Mesothelial cell of epicardium (in vitro differentiated cells): ENCODE measurements around the gene ARL8B. TPM values are rescaled to one million over a fixed set of nuclear protein-coding genes. Genes with fewer than 3 reads are reported as not detected.

ENCODE experiments used
- DNase-seq, 2 experiments: peaks; one replicate each; pipeline ENCODE4 v3.0.0; 2021; ENCODE audit warnings: low spot score in 2 of 2; ENCODE audit not compliant: unreplicated experiment in 2 of 2
- H3K27ac Mint-ChIP-seq: 2 replicates; pipeline ENCODE4 v1.8.0; 2021; ENCODE audit warnings: mixed read lengths
- H3K27me3 Mint-ChIP-seq: 2 replicates; pipeline ENCODE4 v1.8.0; 2021; ENCODE audit warnings: low read depth, mixed read lengths
- H3K36me3 Mint-ChIP-seq: 2 replicates; pipeline ENCODE4 v1.8.0; 2021; ENCODE audit warnings: mixed read lengths
- H3K4me1 Mint-ChIP-seq: 2 replicates; pipeline ENCODE4 v1.8.0; 2021; ENCODE audit warnings: mixed read lengths
- H3K4me3 Mint-ChIP-seq: 2 replicates; pipeline ENCODE4 v1.8.0; 2021; ENCODE audit warnings: mild to moderate bottlenecking, moderate library complexity, mixed read lengths
- H3K9me3 Mint-ChIP-seq: 2 replicates; pipeline ENCODE4 v1.8.0; 2021; ENCODE audit warnings: mixed read lengths
- CTCF ChIP-seq: fragments of 200-600 bp; sonication (generic); IDR thresholded peaks from one replicate; pipeline ENCODE4 v1.5.0; 2021; ENCODE audit warnings: antibody characterized with exemption; ENCODE audit not compliant: unreplicated experiment
- total RNA-seq: library from RNA; stranded (reverse); gene quantifications from 3 replicates; pipeline ENCODE4 v1.2.1, GENCODE V29; 2021

Gene ARL8B
- total RNA-seq, 1 donor from 2014 or later: 36.9 TPM

- no peak for TF ChIP-seq CTCF
- peaks cover 39% of the 10 kb centered on the region for H3K4me1 Mint-ChIP-seq
- peak overlapping the region; percentile 57 for H3K27ac Mint-ChIP-seq
- peak overlapping the region; percentile 42 for H3K4me3 Mint-ChIP-seq
- H3K36me3 Mint-ChIP-seq: peaks cover 5% of the 10 kb centered on the region
- no peaks in the 10 kb centered on the region for H3K27me3 Mint-ChIP-seq
- no peak for DNase-seq
- no peaks in the 10 kb centered on the region for H3K9me3 Mint-ChIP-seq
These were observed 68.2 kb downstream of the ARL8B start for GRCh38 chr3:5190147-5190791.

DNA sequence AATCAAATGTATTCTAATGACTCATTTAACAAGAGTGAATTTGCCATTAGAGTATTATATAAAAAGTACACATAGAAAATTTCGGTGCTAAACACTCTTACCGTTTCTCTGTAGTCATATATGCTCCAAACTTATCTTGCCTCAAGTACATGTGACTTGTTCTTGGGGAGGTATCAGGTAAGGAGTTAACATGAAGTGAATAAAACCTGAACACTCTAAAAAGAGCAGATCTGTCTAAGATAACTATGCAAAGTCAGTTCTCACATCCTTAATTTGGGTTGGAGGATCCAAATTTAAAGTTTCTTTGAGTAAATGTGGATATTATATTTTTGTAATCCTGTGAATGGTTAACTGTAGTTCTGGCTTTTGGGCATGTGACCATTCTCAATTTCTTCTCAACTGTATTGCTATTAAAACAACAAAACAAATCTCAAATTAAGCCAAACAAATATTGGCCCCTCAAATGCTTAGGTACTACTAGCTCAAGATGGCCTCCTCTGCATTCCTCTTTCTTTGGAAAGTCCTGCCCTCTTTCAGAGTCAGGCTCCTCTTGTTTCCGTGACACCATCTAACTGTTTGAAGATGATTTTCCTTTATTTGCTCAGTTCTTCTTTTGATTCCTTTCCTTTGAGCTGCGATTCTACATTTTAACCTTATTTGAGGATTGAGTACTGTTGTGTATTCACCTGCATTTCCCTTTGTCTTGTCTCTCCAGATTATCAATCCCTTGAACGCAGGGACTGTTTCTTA lies 69.6 kb downstream of the ARL8B start:
- Mint-ChIP-seq H3K4me3 (no peak overlapping the region), H3K27me3 (no peaks in the 10 kb centered on the region), H3K4me1 (peaks cover 35% of the 10 kb centered on the region), H3K36me3 (peaks cover 5% of the 10 kb centered on the region), H3K9me3 (no peaks in the 10 kb centered on the region), H3K27ac (no peak overlapping the region)
- no peak for TF ChIP-seq CTCF
- no peak for DNase-seq

DNA sequence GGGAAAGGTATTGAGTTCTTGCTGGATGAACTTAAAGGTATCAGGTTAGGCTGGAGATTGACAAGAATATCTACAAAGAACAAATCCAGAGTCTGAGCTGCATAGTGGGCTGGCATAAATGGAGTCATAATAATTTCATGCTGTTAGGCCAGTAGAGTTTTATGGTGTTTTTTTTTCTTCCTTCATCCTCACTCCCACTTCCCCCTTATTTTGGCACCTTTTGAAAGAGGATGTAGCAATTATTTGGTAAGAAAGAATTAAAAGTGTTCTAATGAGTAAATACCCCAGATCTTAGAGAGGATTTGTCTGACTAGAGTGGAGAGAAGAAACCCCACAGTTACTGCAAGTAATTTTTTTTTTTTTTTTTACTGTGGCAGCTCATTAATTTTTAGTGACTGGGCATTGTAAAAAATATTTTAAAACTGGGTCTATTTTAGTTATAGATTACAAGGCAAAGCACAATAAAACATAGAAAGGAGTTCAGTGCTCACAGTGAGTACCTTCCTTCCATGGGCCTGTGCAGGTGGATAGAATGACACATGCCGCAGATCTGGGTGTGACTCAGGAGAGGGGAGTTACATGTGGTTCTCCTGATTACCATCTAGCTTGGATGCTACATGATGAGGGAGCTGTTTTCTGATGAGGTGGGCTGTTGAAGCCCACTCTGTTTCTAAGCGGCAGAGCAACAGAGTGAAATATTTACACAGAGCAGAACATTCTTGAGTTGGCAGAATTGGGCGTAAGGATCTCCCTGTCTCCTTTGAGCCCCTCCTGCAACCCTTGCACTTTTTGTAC lies 70.7 kb downstream of the ARL8B start:
- Mint-ChIP-seq H3K27ac (peak overlapping the region; percentile 17), H3K4me1 (peaks cover 37% of the 10 kb centered on the region), H3K9me3 (no peaks in the 10 kb centered on the region), H3K4me3 (no peak overlapping the region), H3K36me3 (peaks cover 8% of the 10 kb centered on the region), H3K27me3 (no peaks in the 10 kb centered on the region)
- no peak for TF ChIP-seq CTCF
- DNase-seq: no peak

GRCh38 chr3:5194341-5194740 lies 72.2 kb downstream of the ARL8B start:
- Mint-ChIP-seq H3K9me3 (no peaks in the 10 kb centered on the region), H3K27me3 (no peaks in the 10 kb centered on the region)

More at GRCh38 chr3:5194341-5194740, 72.2 kb downstream of the ARL8B start:
- Mint-ChIP-seq H3K36me3 (peaks cover 8% of the 10 kb centered on the region), H3K27ac (no peak overlapping the region), H3K4me3 (no peak overlapping the region), H3K4me1 (peaks cover 28% of the 10 kb centered on the region)
- TF ChIP-seq CTCF: no peak
- DNase-seq: no peak
